Gastroesophageal sphincter (tissue), 4 donors: ENCODE data around the gene ZNF506. TPM values are rescaled to one million over a fixed set of nuclear protein-coding genes. Genes with fewer than 3 reads are reported as not detected.
"Not testable (repeated sequence)": the region's sequence is repeated elsewhere in the genome, so short reads cannot be mapped to it uniquely, and the experiment has no call there.

Experiments used
- ATAC-seq: fragments of 150-250 bp; one replicate; pipeline ENCODE4 v1.9.1; 2016; ENCODE audit warnings: mild to moderate bottlenecking, moderate library complexity
- H3K27ac ChIP-seq, 4 donors: fragments of 200-600 bp; sonication (generic) in 3 of 4; 1 replicate in 3 of 4; 2 replicates in 1 of 4; pipeline ENCODE4 v1.5.1; 2016 to 2019
- H3K27me3 ChIP-seq: fragments of 200-600 bp; sonication (generic); one replicate; pipeline ENCODE4 v1.5.1; 2019
- H3K36me3 ChIP-seq, 2 donors: fragments of 200-600 bp; sonication (generic); one replicate each; pipeline ENCODE4 v1.5.1; 2019; ENCODE audit warnings: control low read depth in 1 of 2
- H3K4me1 ChIP-seq, 3 donors: fragments of 200-600 bp; sonication (generic); 1 replicate in 2 of 3; 2 replicates in 1 of 3; pipeline ENCODE4 v1.5.1; 2016 to 2019; ENCODE audit warnings: control low read depth in 2 of 3
- H3K4me3 ChIP-seq, 2 donors: fragments of 200-600 bp; sonication (generic); one replicate each; pipeline ENCODE4 v1.5.1; 2019; ENCODE audit warnings: mild to moderate bottlenecking in 1 of 2, moderate library complexity in 1 of 2
- H3K9me3 ChIP-seq, 3 donors: fragments of 200-600 bp; sonication (generic); one replicate each; pipeline ENCODE4 v1.5.1; 2017 to 2019; ENCODE audit warnings: control low read depth in 2 of 3
- CTCF ChIP-seq, 4 experiments: fragments of 200-600 bp in 2 of 4; fragments of 450-650 bp in 2 of 4; sonication (generic) in 1 of 4; IDR thresholded peaks; one replicate each; pipeline ENCODE4 v1.5.1; 2017 to 2019; ENCODE audit warnings: antibody characterized with exemption in 4 of 4, mild to moderate bottlenecking in 2 of 4, moderate library complexity in 2 of 4
- EP300 ChIP-seq: sonication (generic); formaldehyde crosslinking; IDR thresholded peaks from one replicate; pipeline ENCODE4 v1.6.1; 2017; ENCODE audit warnings: antibody characterized with exemption, mild to moderate bottlenecking
- POLR2A ChIP-seq, 2 donors: fragments of 450-650 bp; IDR thresholded peaks; one replicate each; pipeline ENCODE4 v1.6.1; 2017; ENCODE audit warnings: antibody characterized with exemption in 2 of 2, mild to moderate bottlenecking in 2 of 2, moderate library complexity in 1 of 2
- POLR2AphosphoS5 ChIP-seq: sonication (generic); formaldehyde crosslinking; IDR thresholded peaks from one replicate; pipeline ENCODE4 v1.6.1; 2017; ENCODE audit warnings: antibody characterized with exemption
- WGBS, 2 donors: methylation state at CpG; one replicate each; pipeline ENCODE4 v1.1.5; 2018; ENCODE audit warnings: low coverage in 1 of 2; 5-methylcytosine and 5-hydroxymethylcytosine counted together
- total RNA-seq, 4 donors: library from RNA; depleted of rRNA; stranded (reverse); fragments of >200 nt; gene quantifications; one replicate each; pipeline ENCODE4 v1.1.0, GENCODE V29; 2016

Gene ZNF506
- total RNA-seq, 4 donors from 2014 or later: 17.7 to 34.2 (median 25.9) TPM

- H3K36me3 ChIP-seq: peaks cover 0 to 28% of the 10 kb centered on the region in 2 donors
- ATAC-seq: no peak
- H3K4me3 ChIP-seq: no peak overlapping the region
- TF ChIP-seq EP300 (no peak), POLR2A (IDR thresholded peaks at IDR 0.05) (no peak), CTCF (IDR thresholded peaks at IDR 0.05) (no peak), POLR2AphosphoS5 (no peak)
- no peaks in the 10 kb centered on the region for H3K9me3 ChIP-seq
- WGBS, 2 donors: 89% methylated on average over 4 of the region's 9 CpGs; no CpG with 5 or more reads in 1 of the 2 donors
- H3K4me1 ChIP-seq: peaks cover 0 to 48% (median 8%) of the 10 kb centered on the region in 3 donors
- H3K27ac ChIP-seq: no peak overlapping the region
- H3K27me3 ChIP-seq: no peaks in the 10 kb centered on the region
These were observed 4.9 kb downstream of the ZNF506 start for GRCh38 chr19:19816679-19817078.

DNA sequence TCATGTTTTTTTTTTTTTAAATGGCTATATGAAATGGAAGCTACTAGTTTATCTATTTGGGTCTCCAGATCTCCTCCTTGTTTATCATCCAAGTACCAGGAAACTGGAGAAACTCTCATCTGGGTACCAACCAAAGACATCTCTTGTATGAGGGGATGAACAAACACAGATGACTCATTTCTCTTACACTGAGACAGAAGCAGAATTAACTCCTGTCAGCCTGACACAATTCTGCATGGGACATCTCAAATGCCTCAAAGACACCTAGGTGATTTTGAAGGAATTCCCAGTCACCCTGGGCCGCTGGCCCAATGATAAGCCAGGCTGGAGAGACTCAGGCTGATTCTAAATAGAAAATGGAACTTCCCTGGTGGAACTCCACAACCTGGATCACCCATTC is 9.6 kb downstream of the ZNF506 start:
- H3K27ac ChIP-seq, H3K9me3 ChIP-seq, ATAC-seq, H3K27me3 ChIP-seq, H3K4me3 ChIP-seq: not testable (repeated sequence)
- Histone ChIP-seq H3K36me3 (peaks cover 0 to 36% of the 10 kb centered on the region in 2 donors), H3K4me1 (peaks cover 0 to 31% (median 0%) of the 10 kb centered on the region in 3 donors)
- 100% methylated on average over 1 of the region's 1 CpG; no CpG with 5 or more reads in 1 of the 2 donors for WGBS, 2 donors

- no peaks in the 10 kb centered on the region for H3K27me3 ChIP-seq
- H3K27ac ChIP-seq: no peak overlapping the region
- ATAC-seq: no peak
- 100% methylated on average over 1 of the region's 1 CpG for WGBS, 2 donors
- no peak overlapping the region for H3K4me3 ChIP-seq
- peaks cover 0 to 70% of the 10 kb centered on the region in 2 donors for H3K36me3 ChIP-seq
- H3K4me1 ChIP-seq: peaks cover 0 to 13% (median 0%) of the 10 kb centered on the region in 3 donors
- H3K9me3 ChIP-seq: no peaks in the 10 kb centered on the region
- TF ChIP-seq POLR2AphosphoS5: no peak
- no peak for TF ChIP-seq EP300
- no peak for TF ChIP-seq CTCF (IDR thresholded peaks at IDR 0.05)
- TF ChIP-seq POLR2A (IDR thresholded peaks at IDR 0.05): no peak
These were observed 16.1 kb downstream of the ZNF506 start for GRCh38 chr19:19805480-19805879.

GRCh38 chr19:19788015-19788414 is 33.5 kb downstream of the ZNF506 start:
- TF ChIP-seq EP300: no peak
- TF ChIP-seq CTCF (IDR thresholded peaks at IDR 0.05): no peak
- TF ChIP-seq POLR2A (IDR thresholded peaks at IDR 0.05): no peak
- no peak for TF ChIP-seq POLR2AphosphoS5
- H3K4me1 ChIP-seq: no peaks in the 10 kb centered on the region
- WGBS, 2 donors: 75 to 90% methylated on average over 1 of the region's 1 CpG

GRCh38 chr19:19785476-19785875 is 36.1 kb downstream of the ZNF506 start:
- not testable (repeated sequence) for ATAC-seq, H3K27me3 ChIP-seq, H3K9me3 ChIP-seq, H3K4me3 ChIP-seq, H3K4me1 ChIP-seq, H3K27ac ChIP-seq
- H3K36me3 ChIP-seq: peaks cover 0 to 45% of the 10 kb centered on the region in 2 donors
- 96% methylated on average over 12 of the region's 19 CpGs; no CpG with 5 or more reads in 1 of the 2 donors for WGBS, 2 donors

More at GRCh38 chr19:19788015-19788414, 33.5 kb downstream of the ZNF506 start:
- ATAC-seq: no peak
- H3K9me3 ChIP-seq: no peaks in the 10 kb centered on the region
- H3K36me3 ChIP-seq: peaks cover 0 to 71% of the 10 kb centered on the region in 2 donors
- no peak overlapping the region for H3K27ac ChIP-seq
- H3K27me3 ChIP-seq: no peaks in the 10 kb centered on the region
- H3K4me3 ChIP-seq: no peak overlapping the region

DNA sequence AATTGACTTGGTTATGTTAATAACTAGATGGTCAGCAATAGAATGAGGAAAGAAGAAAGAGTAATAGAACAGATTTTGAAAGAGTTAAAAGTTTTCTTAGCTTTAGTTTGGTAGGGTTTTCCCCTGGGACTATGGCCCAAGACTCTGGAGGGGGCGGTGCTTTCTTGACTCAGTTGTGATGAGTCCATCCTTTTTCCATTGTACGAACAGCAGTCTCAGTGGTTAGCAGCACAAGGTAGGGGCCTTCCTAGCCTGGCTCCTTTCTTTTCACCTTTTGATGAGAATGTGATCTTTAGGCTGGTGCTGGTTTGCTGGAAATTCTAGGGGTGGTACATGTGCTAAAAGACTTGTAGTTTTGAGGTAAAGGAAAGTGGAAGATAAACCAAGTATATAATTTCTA is 38.8 kb downstream of the ZNF506 start:
- 74 to 75% methylated on average over 2 of the region's 2 CpGs for WGBS, 2 donors
- ATAC-seq: no peak
- Histone ChIP-seq H3K27ac (no peak overlapping the region), H3K4me3 (no peak overlapping the region), H3K4me1 (peaks cover 0 to 13% (median 1%) of the 10 kb centered on the region in 3 donors), H3K27me3 (no peaks in the 10 kb centered on the region), H3K9me3 (no peaks in the 10 kb centered on the region), H3K36me3 (peaks cover 0 to 20% of the 10 kb centered on the region in 2 donors)
- TF ChIP-seq POLR2AphosphoS5 (no peak), POLR2A (IDR thresholded peaks at IDR 0.05) (no peak), CTCF (IDR thresholded peaks at IDR 0.05) (no peak), EP300 (no peak)

- H3K4me1 ChIP-seq: peaks cover 0 to 23% (median 10%) of the 10 kb centered on the region in 3 donors
- H3K9me3 ChIP-seq, ATAC-seq, H3K27ac ChIP-seq, H3K4me3 ChIP-seq, H3K27me3 ChIP-seq: not testable (repeated sequence)
- peaks cover 0 to 12% of the 10 kb centered on the region in 2 donors for H3K36me3 ChIP-seq
- 80 to 82% methylated on average over 1 to 3 of the region's 6 CpGs for WGBS, 2 donors
These were observed 39.8 kb downstream of the ZNF506 start for GRCh38 chr19:19781791-19782190.
